Right lobe of liver (tissue), 4 donors: ENCODE measurements around the gene ZBTB7C.

Experiments
- POLR2A ChIP-seq: fragments of 450-650 bp; IDR thresholded peaks from one replicate; pipeline ENCODE4 v1.6.1; 2017; ENCODE audit warnings: antibody characterized with exemption, mild to moderate bottlenecking
- TF ChIP-seq, protein P1 (sequence below), 4 donors: fragments of 200-600 bp in 3 of 4; fragments of 450-650 bp in 1 of 4; IDR thresholded peaks; one replicate each; pipeline versions ENCODE4 v1.5.1 to v1.8.0; 2016 to 2022; ENCODE audit warnings: antibody characterized with exemption in 4 of 4, mild to moderate bottlenecking in 2 of 4
- donor health status: DM: no; HTN: no; CAD: no.
- donor health status: DM: no; HTN: no; CAD: no.
- donor health status: DM: no; HTN: yes; CAD: no.

DNA sequence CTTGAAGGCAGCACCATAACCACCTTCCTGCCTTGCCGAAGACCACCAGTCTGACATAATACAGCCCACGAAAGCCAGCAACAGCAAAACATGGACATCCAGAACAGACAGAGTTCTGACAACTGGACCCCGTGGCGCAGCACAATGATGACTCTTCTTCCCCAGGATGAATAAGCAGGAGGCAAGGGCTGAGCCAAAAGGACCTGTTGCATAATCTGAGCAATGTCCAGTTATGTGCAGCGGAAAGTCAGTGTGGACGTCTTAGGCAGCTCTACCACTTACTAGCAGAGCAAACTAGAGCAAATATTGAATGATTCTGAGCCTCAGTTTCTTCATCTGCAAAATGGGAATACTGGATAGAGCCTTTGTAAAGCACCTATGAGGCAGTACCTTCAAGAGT lies 225.1 kb downstream of the ZBTB7C start:
- no peak for TF ChIP-seq POLR2A
- TF ChIP-seq, protein P1, sequence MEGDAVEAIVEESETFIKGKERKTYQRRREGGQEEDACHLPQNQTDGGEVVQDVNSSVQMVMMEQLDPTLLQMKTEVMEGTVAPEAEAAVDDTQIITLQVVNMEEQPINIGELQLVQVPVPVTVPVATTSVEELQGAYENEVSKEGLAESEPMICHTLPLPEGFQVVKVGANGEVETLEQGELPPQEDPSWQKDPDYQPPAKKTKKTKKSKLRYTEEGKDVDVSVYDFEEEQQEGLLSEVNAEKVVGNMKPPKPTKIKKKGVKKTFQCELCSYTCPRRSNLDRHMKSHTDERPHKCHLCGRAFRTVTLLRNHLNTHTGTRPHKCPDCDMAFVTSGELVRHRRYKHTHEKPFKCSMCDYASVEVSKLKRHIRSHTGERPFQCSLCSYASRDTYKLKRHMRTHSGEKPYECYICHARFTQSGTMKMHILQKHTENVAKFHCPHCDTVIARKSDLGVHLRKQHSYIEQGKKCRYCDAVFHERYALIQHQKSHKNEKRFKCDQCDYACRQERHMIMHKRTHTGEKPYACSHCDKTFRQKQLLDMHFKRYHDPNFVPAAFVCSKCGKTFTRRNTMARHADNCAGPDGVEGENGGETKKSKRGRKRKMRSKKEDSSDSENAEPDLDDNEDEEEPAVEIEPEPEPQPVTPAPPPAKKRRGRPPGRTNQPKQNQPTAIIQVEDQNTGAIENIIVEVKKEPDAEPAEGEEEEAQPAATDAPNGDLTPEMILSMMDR (IDR thresholded peaks at IDR 0.05), result no peak
